K562 (cell line): Measurements from ENCODE around the gene TESK1. TPM values are rescaled to one million over a fixed set of nuclear protein-coding genes. Genes with fewer than 3 reads are reported as not detected.

Experiments
- ATAC-seq: fragments of 200-7000 bp; cut with Tn5 transposase; 3 replicates; pipeline ENCODE4 v1.9.1; 2020; ENCODE audit warnings: moderate library complexity
- BruUV-seq: library from RNA; stranded (reverse); fragments of 400-500 nt; replicated peaks from 2 replicates; lab custom pipeline; 2021; lab: Mats Ljungman, UMichigan
- CTCF ChIA-PET: fragments of 300-600 bp; formaldehyde crosslinking; extraction: SDS; loops from one replicate; lab custom pipeline; 2021; ENCODE audit warnings: low intra/inter-chr PET ratio; lab: Yijun Ruan, JAX
- POLR2A ChIA-PET: fragments of 300-600, 350-650 bp; sonication (Branson Sonifier 250); formaldehyde crosslinking; extraction: SDS; loops from one replicate; lab custom pipeline; 2021; ENCODE audit warnings: antibody characterized with exemption, inconsistent platforms; lab: Yijun Ruan, JAX
- DNase-seq, 4 experiments: peaks; one replicate each; pipeline versions ENCODE4 v3.0.0 to v3.0.0-alpha.2; 2011 to 2018; ENCODE audit warnings: low spot score in 3 of 4, mixed read lengths in 3 of 4; ENCODE audit errors: extremely low read depth in 1 of 4
- FAIRE-seq: peaks from 2 replicates; lab custom pipeline; 2011; peaks lifted over from hg19 to GRCh38; lab: Jason Lieb, UNC
- H2AFZ ChIP-seq: 2 replicates; pipeline ENCODE4 v1.6.0; 2011; ENCODE audit warnings: low read depth, low read length, control low read depth, inconsistent platforms
- H3K27ac ChIP-seq: fragments of 200-600 bp; 3 replicates; pipeline ENCODE4 v1.8.0; 2011; ENCODE audit warnings: low read depth, mild to moderate bottlenecking, control low read depth, inconsistent platforms, low read length, moderate library complexity, mixed read lengths; ENCODE audit errors: extremely low read depth
- H3K27me3 ChIP-seq, 2 experiments: fragments of 300-600 bp in 1 of 2; 2 replicates in 1 of 2; 3 replicates in 1 of 2; pipeline versions ENCODE4 v1.6.0 to v1.8.0; 2011; ENCODE audit warnings: inconsistent platforms in 2 of 2, low read length in 2 of 2, mild to moderate bottlenecking in 1 of 2, mixed read lengths in 1 of 2, moderate library complexity in 1 of 2; ENCODE audit not compliant: control insufficient read depth in 2 of 2, insufficient read depth in 2 of 2
- H3K36me3 ChIP-seq: fragments of 300-600 bp; 3 replicates; pipeline ENCODE4 v1.8.0; 2011; ENCODE audit warnings: mild to moderate bottlenecking, low read length, inconsistent platforms; ENCODE audit not compliant: control insufficient read depth, insufficient read depth
- H3K4me1 ChIP-seq, 2 experiments: fragments of 200-600 bp in 1 of 2; replicated peaks in 1 of 2; 2 replicates in 1 of 2; 3 replicates in 1 of 2; pipeline versions ENCODE4 v1.5.1 to v1.8.0; 2011; ENCODE audit warnings: inconsistent platforms in 2 of 2, low read length in 2 of 2, mild to moderate bottlenecking in 1 of 2, mixed read lengths in 1 of 2, moderate library complexity in 1 of 2; ENCODE audit not compliant: control insufficient read depth in 2 of 2, insufficient read depth in 2 of 2
- H3K4me2 ChIP-seq: 2 replicates; pipeline ENCODE4 v1.6.1; 2011; ENCODE audit warnings: low read length, control low read depth, inconsistent platforms, mixed read lengths; ENCODE audit not compliant: insufficient read depth
- H3K4me3 ChIP-seq: fragments of 200-600 bp; sonication (generic), shearing (Covaris generic); 2 replicates; pipeline ENCODE4 v1.5.1; 2016; ENCODE audit warnings: control low read depth, inconsistent platforms
- H3K79me2 ChIP-seq: fragments of 200-600 bp; 3 replicates; pipeline ENCODE4 v1.8.0; 2011; ENCODE audit warnings: low read length, inconsistent platforms; ENCODE audit not compliant: control insufficient read depth, insufficient read depth
- H3K9ac ChIP-seq, 2 experiments: 2 replicates each; pipeline versions ENCODE4 v1.6.0 to v1.6.1; 2011; ENCODE audit warnings: low read depth in 2 of 2, low read length in 2 of 2, control low read depth in 1 of 2, inconsistent platforms in 1 of 2, mild to moderate bottlenecking in 1 of 2, mixed read lengths in 1 of 2; ENCODE audit not compliant: insufficient read depth in 1 of 2
- H3K9me1 ChIP-seq: one replicate; pipeline ENCODE4 v1.6.0; 2011; ENCODE audit warnings: inconsistent platforms, mild to moderate bottlenecking, low read length, moderate library complexity; ENCODE audit not compliant: control insufficient read depth, insufficient read depth
- H3K9me3 ChIP-seq: replicated peaks from 2 replicates; pipeline ENCODE4 v1.5.1; 2011; ENCODE audit warnings: low read depth, low read length, inconsistent platforms; ENCODE audit not compliant: control insufficient read depth, insufficient read depth
- H4K20me1 ChIP-seq: replicated peaks from 2 replicates; pipeline ENCODE4 v1.6.1; 2011; ENCODE audit warnings: low read length, inconsistent platforms, mixed read lengths; ENCODE audit not compliant: control insufficient read depth, insufficient read depth
- ATF3 ChIP-seq, 2 experiments: fragments of 450-650 bp in 1 of 2; sonication (generic) in 1 of 2; formaldehyde crosslinking in 1 of 2; IDR thresholded peaks in 1 of 2; conservative IDR thresholded peaks in 1 of 2; 2 replicates each; pipeline versions ENCODE4 v1.6.1 to v1.8.1; 2016 to 2023; ENCODE audit warnings: mild to moderate bottlenecking in 2 of 2, moderate library complexity in 2 of 2, inconsistent platforms in 1 of 2, missing genetic modification reagents in 1 of 2
- BRF1 ChIP-seq: IDR thresholded peaks from 3 replicates; pipeline ENCODE4 v1.6.1; 2011; ENCODE audit warnings: borderline replicate concordance, mild to moderate bottlenecking; ENCODE audit not compliant: insufficient read length; ENCODE audit errors: extremely low read depth
- CBX2 ChIP-seq: fragments of 200-600 bp; sonication (generic); IDR thresholded peaks from one replicate; pipeline ENCODE4 v1.6.1; 2012; ENCODE audit warnings: mild to moderate bottlenecking, low read length, inconsistent platforms; ENCODE audit not compliant: insufficient read depth, poor library complexity, severe bottlenecking
- HOXB6 ChIP-seq: fragments of 250-450 bp; sonication (Bioruptor Pico); IDR thresholded peaks from 2 replicates; pipeline ENCODE4 v1.5.1; 2022; ENCODE audit warnings: mild to moderate bottlenecking, borderline replicate concordance
- NFYB ChIP-seq: IDR thresholded peaks from 2 replicates; pipeline ENCODE4 v1.6.1; 2011; ENCODE audit warnings: mild to moderate bottlenecking, moderate library complexity; ENCODE audit not compliant: insufficient read length; ENCODE audit errors: extremely low read depth
- NUFIP1 ChIP-seq: fragments of 450-650 bp; IDR thresholded peaks from 2 replicates; pipeline ENCODE4 v1.6.1; 2018; ENCODE audit not compliant: partially characterized antibody
- PHF8 ChIP-seq: fragments of 200-600 bp; sonication (generic); IDR thresholded peaks from 2 replicates; pipeline ENCODE4 v1.6.1; 2012; ENCODE audit warnings: mixed run types, mild to moderate bottlenecking, inconsistent platforms, low read length, moderate library complexity, borderline replicate concordance
- PYGO2 ChIP-seq: fragments of 450-650 bp; IDR thresholded peaks from 2 replicates; pipeline ENCODE4 v1.6.1; 2016; ENCODE audit warnings: mild to moderate bottlenecking, missing genetic modification characterization, moderate library complexity, missing compliant biosample characterization
- SPI1 ChIP-seq: IDR thresholded peaks from 2 replicates; pipeline ENCODE4 v1.6.1; 2011; ENCODE audit warnings: low read depth, low read length, control low read depth, borderline replicate concordance
- SUPT5H ChIP-seq: fragments of 450-650 bp; IDR thresholded peaks from 2 replicates; pipeline ENCODE4 v1.6.1; 2016
- TBP ChIP-seq: optimal IDR thresholded peaks from 2 replicates; pipeline ENCODE3; 2011; ENCODE audit warnings: low read depth, low read length, improper control_type of control experiment
- TCF7L2 ChIP-seq: fragments of 150-350 bp; IDR thresholded peaks from 2 replicates; pipeline ENCODE4 v1.6.1; 2016; ENCODE audit warnings: low read depth, mild to moderate bottlenecking, low read length, moderate library complexity
- ZFP1 ChIP-seq: fragments of 450-650 bp; formaldehyde crosslinking; IDR thresholded peaks from 2 replicates; pipeline ENCODE4 v1.4.0; 2020; ENCODE audit warnings: mild to moderate bottlenecking, mixed read lengths
- ZNF121 ChIP-seq: sonication (generic); formaldehyde crosslinking; conservative IDR thresholded peaks from 2 replicates; pipeline ENCODE4 v1.8.0; 2022; ENCODE audit warnings: missing genetic modification reagents
- ZNF253 ChIP-seq: fragments of 250-450 bp; sonication (Bioruptor Pico); conservative IDR thresholded peaks from 2 replicates; pipeline ENCODE4 v1.6.1; 2021; ENCODE audit warnings: mild to moderate bottlenecking
- ZNF445 ChIP-seq: fragments of 250-450 bp; sonication (Bioruptor Pico); IDR thresholded peaks from 2 replicates; pipeline ENCODE4 v1.4.0; 2020; ENCODE audit warnings: low read depth, mild to moderate bottlenecking, moderate library complexity
- ZNF780A ChIP-seq: fragments of 250-450 bp; sonication (Bioruptor Pico); IDR thresholded peaks from 2 replicates; pipeline ENCODE4 v1.5.0; 2021; ENCODE audit warnings: mild to moderate bottlenecking
- WGBS: fragments of 100-300 bp; shearing (Covaris generic); methylation state at CpG from one replicate; pipeline ENCODE4 v1.1.6; 2016; ENCODE audit warnings: low coverage, mixed read lengths; ENCODE audit not compliant: insufficient coverage; ENCODE audit errors: missing lambda C conversion rate; 5-methylcytosine and 5-hydroxymethylcytosine counted together
- in situ Hi-C: fragments of 300-500 bp; cut with MboI; formaldehyde crosslinking; loops from 4 replicates; pipeline ENCODE4 v1.15.0; 2018; ENCODE audit warnings: inconsistent platforms, mixed read lengths
- intact Hi-C: fragments of 100-400 bp; cut with micrococcal nuclease; formaldehyde crosslinking; loops from 2 replicates; pipeline ENCODE4 v1.14.2; 2022
- polyA plus RNA-seq, 8 experiments: library from polyadenylated mRNA; depleted of rRNA in 4 of 8; stranded (reverse) in 5 of 8; unstranded in 3 of 8; fragments of >200 nt; fragmentation: Nextera tagmentation in 2 of 8; fragmentation: Illumina TruSeq in 1 of 8; extraction: Ambion mirVana in 2 of 8; extraction: Trizol in 1 of 8; gene quantifications; 2 replicates each; pipeline versions ENCODE4 v1.2.1 to v1.2.3, GENCODE V29; 2011 to 2014; ENCODE audit warnings: inconsistent platforms in 1 of 8, missing spikeins in 1 of 8
- total RNA-seq, 7 experiments: library from RNA; depleted of rRNA in 6 of 7; stranded (reverse); fragments of >200 nt in 6 of 7; fragmentation: Illumina TruSeq in 2 of 7; extraction: Trizol in 2 of 7; gene quantifications; 2 replicates each; pipeline versions ENCODE4 v1.2.1 to v1.2.3, GENCODE V29; 2011 to 2021; ENCODE audit warnings: low replicate concordance in 1 of 7
- TF ChIP-seq, protein P1 (sequence below): fragments of 450-650 bp; IDR thresholded peaks from 2 replicates; pipeline ENCODE4 v1.7.0; 2016; ENCODE audit warnings: borderline replicate concordance
- TF ChIP-seq, protein P2 (sequence below): IDR thresholded peaks from 2 replicates; pipeline ENCODE4 v1.6.1; 2014; ENCODE audit warnings: antibody characterized with exemption

The TESK1 gene
- total and polyA plus RNA-seq, 9 of the 15 experiments (the other 6 are each of a cell fraction or from before 2014, with no cell fraction given), result 0.07 to 10.4 (median 4.1) TPM

DNA sequence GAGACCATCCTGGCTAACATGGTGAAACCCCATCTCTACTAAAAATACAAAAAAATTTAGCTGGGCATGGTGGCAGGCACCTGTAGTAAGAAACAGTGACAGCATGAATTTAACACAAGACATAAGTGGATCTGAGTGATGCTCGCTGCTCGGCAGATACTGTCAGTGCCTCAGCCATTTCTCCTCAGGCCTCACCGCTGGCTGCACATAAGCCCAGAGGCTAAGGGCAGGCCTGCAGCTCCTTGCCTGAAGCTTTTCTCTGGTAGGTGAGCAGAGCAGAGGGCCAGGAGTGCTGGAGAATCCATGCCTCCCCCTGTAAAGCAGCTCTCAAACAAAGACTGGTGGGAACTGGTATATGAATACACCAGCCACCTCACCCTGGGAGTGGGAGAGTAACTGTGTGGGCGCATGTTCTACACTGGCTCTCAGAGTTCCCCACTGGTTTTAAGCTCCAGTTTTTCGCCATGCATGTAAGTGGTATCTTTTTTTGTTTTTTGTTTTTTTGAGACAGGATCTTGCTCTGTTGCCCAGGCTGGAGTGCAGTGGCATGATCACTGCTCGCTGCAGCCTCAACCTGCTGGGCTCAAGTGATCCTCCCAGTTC is 23.4 kb downstream of the TESK1 start:
- no peak overlapping the region for H3K4me2 ChIP-seq
- no peaks in the 10 kb centered on the region for H3K36me3 ChIP-seq
- H3K4me3 ChIP-seq, result no peak overlapping the region
- ATAC-seq, result no peak
- CTCF ChIA-PET, result no interaction called here
- no peak for FAIRE-seq
- TF ChIP-seq HOXB6 (CRISPR knock-in tag) (no peak), NFYB (no peak), ATF3 (IDR thresholded peaks at IDR 0.05) (no peak), ATF3 (CRISPR knock-in tag; conservative IDR thresholded peaks at IDR 0.05) (no peak), ZNF253 (CRISPR knock-in tag) (no peak), SPI1 (no peak), ZNF445 (no peak), PYGO2 (tag) (no peak), ZNF780A (CRISPR knock-in tag) (no peak), TCF7L2 (no peak), SUPT5H (no peak), BRF1 (no peak), ZNF121 (no peak), NUFIP1 (no peak), PHF8 (no peak), CBX2 (no peak), TBP (no peak), ZFP1 (no peak)
- TF ChIP-seq, protein P1, sequence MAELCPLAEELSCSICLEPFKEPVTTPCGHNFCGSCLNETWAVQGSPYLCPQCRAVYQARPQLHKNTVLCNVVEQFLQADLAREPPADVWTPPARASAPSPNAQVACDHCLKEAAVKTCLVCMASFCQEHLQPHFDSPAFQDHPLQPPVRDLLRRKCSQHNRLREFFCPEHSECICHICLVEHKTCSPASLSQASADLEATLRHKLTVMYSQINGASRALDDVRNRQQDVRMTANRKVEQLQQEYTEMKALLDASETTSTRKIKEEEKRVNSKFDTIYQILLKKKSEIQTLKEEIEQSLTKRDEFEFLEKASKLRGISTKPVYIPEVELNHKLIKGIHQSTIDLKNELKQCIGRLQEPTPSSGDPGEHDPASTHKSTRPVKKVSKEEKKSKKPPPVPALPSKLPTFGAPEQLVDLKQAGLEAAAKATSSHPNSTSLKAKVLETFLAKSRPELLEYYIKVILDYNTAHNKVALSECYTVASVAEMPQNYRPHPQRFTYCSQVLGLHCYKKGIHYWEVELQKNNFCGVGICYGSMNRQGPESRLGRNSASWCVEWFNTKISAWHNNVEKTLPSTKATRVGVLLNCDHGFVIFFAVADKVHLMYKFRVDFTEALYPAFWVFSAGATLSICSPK, result no peak
- TF ChIP-seq, protein P2, sequence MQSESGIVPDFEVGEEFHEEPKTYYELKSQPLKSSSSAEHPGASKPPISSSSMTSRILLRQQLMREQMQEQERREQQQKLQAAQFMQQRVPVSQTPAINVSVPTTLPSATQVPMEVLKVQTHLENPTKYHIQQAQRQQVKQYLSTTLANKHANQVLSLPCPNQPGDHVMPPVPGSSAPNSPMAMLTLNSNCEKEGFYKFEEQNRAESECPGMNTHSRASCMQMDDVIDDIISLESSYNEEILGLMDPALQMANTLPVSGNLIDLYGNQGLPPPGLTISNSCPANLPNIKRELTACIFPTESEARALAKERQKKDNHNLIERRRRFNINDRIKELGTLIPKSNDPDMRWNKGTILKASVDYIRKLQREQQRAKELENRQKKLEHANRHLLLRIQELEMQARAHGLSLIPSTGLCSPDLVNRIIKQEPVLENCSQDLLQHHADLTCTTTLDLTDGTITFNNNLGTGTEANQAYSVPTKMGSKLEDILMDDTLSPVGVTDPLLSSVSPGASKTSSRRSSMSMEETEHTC, result no peak
- TF ChIP-seq, all 486 proteins: peak for 0
- no TSS peak for BruUV-seq
- Histone ChIP-seq H4K20me1 (no peaks in the 10 kb centered on the region), H3K4me1 (no peaks in the 10 kb centered on the region; a peak in 4 of 5 replicates), H3K27me3 (no peaks in the 10 kb centered on the region), H3K79me2 (no peaks in the 10 kb centered on the region), H3K27ac (no peak overlapping the region), H2AFZ (no peak overlapping the region), H3K9me1 (no peaks in the 10 kb centered on the region), H3K9me3 (no peaks in the 10 kb centered on the region), H3K9ac (no peak overlapping the region)
- POLR2A ChIA-PET, result interaction anchor here (0.7 to 1.4 kb wide), 2 partner anchors 13 to 37 kb away, joined by 3 read pairs; no protein-coding TSS in a partner anchor
- in situ Hi-C loops, result no loop called here
- intact Hi-C loops, result no loop called here
- DNase-seq, result no peak
- 67% methylated on average over 5 of the region's 6 CpGs for WGBS
